ENCODE measurements around the gene DNAH10. TPM values are rescaled to one million over a fixed set of nuclear protein-coding genes. Genes with fewer than 3 reads are reported as not detected.

Gene DNAH10
- total and polyA plus RNA-seq, 2 of the 13 experiments (the other 11 are each of a cell fraction or from before 2014, with no cell fraction given): 0.01 to 0.02 TPM

GRCh38 chr12:123882161-123882705 is 120.1 kb downstream of the DNAH10 start:
- Histone ChIP-seq H3K4me2 (ENCODE audit: low read depth, low read length) (no peak overlapping the region), H3K36me3 (replicated peaks in 1 of 2; ENCODE audit: control insufficient read depth in 1 of 2, insufficient read depth in 2 of 2, low read length in 2 of 2) (no peaks in the 10 kb centered on the region), H2AFZ (ENCODE audit: low read length) (no peak overlapping the region), H3K9me3 (ENCODE audit: low read length) (no peaks in the 10 kb centered on the region), H4K20me1 (ENCODE audit: insufficient read depth, low read length) (no peaks in the 10 kb centered on the region), H3K27me3 (ENCODE audit: control insufficient read depth in 1 of 2, insufficient read depth in 2 of 2, low read length in 2 of 2) (peaks cover 1 to 67% of the 10 kb centered on the region in 2 experiments), H3K4me1 (ENCODE audit: insufficient read depth, low read length) (no peaks in the 10 kb centered on the region), H3K9ac (ENCODE audit: insufficient read depth, low read depth, low read length) (no peak overlapping the region), H3K4me3 (replicated peaks in 1 of 3; ENCODE audit: insufficient read depth in 1 of 3, low read depth in 2 of 3, low read length in 3 of 3) (no peak overlapping the region), H3K27ac (ENCODE audit: extremely low read length, insufficient read depth, low read length) (no peak overlapping the region), H3K79me2 (ENCODE audit: insufficient read depth, low read length) (no peaks in the 10 kb centered on the region)
- in situ Hi-C loops (cut with HindIII; ENCODE audit: extremely low pct_ligation_motif_present, low pct_unique_long_range_greater_than_20kb): no loop called here
- FAIRE-seq (no peak), ATAC-seq (no peak), DNase-seq (ENCODE audit: low spot score) (no peak)
- TF ChIP-seq TSC22D2 (CRISPR knock-in tag; IDR thresholded peaks at IDR 0.05; ENCODE audit: borderline replicate concordance) (no peak), ZNF777 (CRISPR knock-in tag; IDR thresholded peaks at IDR 0.05) (no peak), RBM22 (optimal IDR thresholded peaks at IDR 0.05; ENCODE audit: low read length) (no peak), PPARG (CRISPR knock-in tag; conservative IDR thresholded peaks at IDR 0.05) (no peak), PLSCR1 (CRISPR knock-in tag; IDR thresholded peaks at IDR 0.05; ENCODE audit: borderline replicate concordance) (no peak), ZNF446 (CRISPR knock-in tag; IDR thresholded peaks at IDR 0.05) (no peak)
- CTCF ChIA-PET (ENCODE audit: low intra/inter-chr PET ratio, low total read pairs): no interaction called here
- WGBS (ENCODE audit: low lambda C conversion rate): 37% methylated on average over 8 of the region's 8 CpGs
- intact Hi-C loops (cut with micrococcal nuclease; ENCODE audit: unreplicated experiment): no loop called here
- no TSS peak for BruUV-seq (replicated peaks)
- POLR2A ChIA-PET: no interaction called here

- in situ Hi-C loops (cut with HindIII; ENCODE audit: extremely low pct_ligation_motif_present, low pct_unique_long_range_greater_than_20kb) (no loop called here), intact Hi-C loops (cut with micrococcal nuclease; ENCODE audit: unreplicated experiment) (no loop called here)
- H3K4me3 ChIP-seq (replicated peaks in 1 of 3; ENCODE audit: insufficient read depth in 1 of 3, low read depth in 2 of 3, low read length in 3 of 3): no peak overlapping the region
- no peak overlapping the region for H3K27ac ChIP-seq (ENCODE audit: extremely low read length, insufficient read depth, low read length)
- ATAC-seq (no peak), FAIRE-seq (no peak), DNase-seq (ENCODE audit: low spot score) (no peak)
- POLR2A ChIA-PET: no interaction called here
- no peak overlapping the region for H2AFZ ChIP-seq (ENCODE audit: low read length)
- H3K9ac ChIP-seq (ENCODE audit: insufficient read depth, low read depth, low read length): no peak overlapping the region
- H3K79me2 ChIP-seq (ENCODE audit: insufficient read depth, low read length): no peaks in the 10 kb centered on the region
- BruUV-seq (replicated peaks): no TSS peak
- peaks cover 9 to 78% of the 10 kb centered on the region in 2 experiments for H3K27me3 ChIP-seq (ENCODE audit: control insufficient read depth in 1 of 2, insufficient read depth in 2 of 2, low read length in 2 of 2)
- no peaks in the 10 kb centered on the region for H3K36me3 ChIP-seq (replicated peaks in 1 of 2; ENCODE audit: control insufficient read depth in 1 of 2, insufficient read depth in 2 of 2, low read length in 2 of 2)
- no peaks in the 10 kb centered on the region for H3K9me3 ChIP-seq (ENCODE audit: low read length)
- 59% methylated on average over 13 of the region's 13 CpGs for WGBS (ENCODE audit: low lambda C conversion rate)
- CTCF ChIA-PET (ENCODE audit: low intra/inter-chr PET ratio, low total read pairs): no interaction called here
- H3K4me2 ChIP-seq (ENCODE audit: low read depth, low read length): no peak overlapping the region
- no peaks in the 10 kb centered on the region for H4K20me1 ChIP-seq (ENCODE audit: insufficient read depth, low read length)
- H3K4me1 ChIP-seq (ENCODE audit: insufficient read depth, low read length): no peaks in the 10 kb centered on the region
- TF ChIP-seq FOXA3 (CRISPR knock-in tag; IDR thresholded peaks at IDR 0.05) (no peak), ESRRA (CRISPR knock-in tag; IDR thresholded peaks at IDR 0.05; ENCODE audit: low read depth) (no peak), ZHX2 (IDR thresholded peaks at IDR 0.05; ENCODE audit: low read depth) (no peak), ZHX2 (CRISPR knock-in tag; IDR thresholded peaks at IDR 0.05; ENCODE audit: borderline replicate concordance) (no peak), PATZ1 (CRISPR knock-in tag; IDR thresholded peaks at IDR 0.05) (no peak)
Observed at GRCh38 chr12:123886258-123886657, 124.2 kb downstream of the DNAH10 start.
